ENCODE results near the gene UBQLN3. TPM values are rescaled to one million over a fixed set of nuclear protein-coding genes. Genes with fewer than 3 reads are reported as not detected.

The UBQLN3 gene
- polyA plus RNA-seq, 1 experiment: 0.05 TPM

- DNase-seq (ENCODE audit: low read depth): no peak
- CTCF ChIA-PET: no interaction called here
- H3K4me3 ChIP-seq (ENCODE audit: low read depth, low read length): no peak overlapping the region
- no peak for TF ChIP-seq CTCF (IDR thresholded peaks at IDR 0.05; ENCODE audit: insufficient read depth, low read depth, low read length)
- H3K27me3 ChIP-seq (ENCODE audit: control insufficient read depth, insufficient read depth, low read length): no peaks in the 10 kb centered on the region
- no peaks in the 10 kb centered on the region for H3K36me3 ChIP-seq (ENCODE audit: control insufficient read depth, insufficient read depth, low read length)
- POLR2A ChIA-PET: no interaction called here
Observed at GRCh38 chr11:5522308-5522707, 12.6 kb upstream of the UBQLN3 start.

- Histone ChIP-seq H3K4me3 (ENCODE audit: low read depth, low read length) (no peak overlapping the region), H3K27me3 (ENCODE audit: control insufficient read depth, insufficient read depth, low read length) (no peaks in the 10 kb centered on the region), H3K36me3 (ENCODE audit: control insufficient read depth, insufficient read depth, low read length) (no peaks in the 10 kb centered on the region)
- CTCF ChIA-PET: no interaction called here
- POLR2A ChIA-PET: no interaction called here
- DNase-seq (ENCODE audit: low read depth): no peak
- TF ChIP-seq CTCF (IDR thresholded peaks at IDR 0.05; ENCODE audit: insufficient read depth, low read depth, low read length): no peak
Observed at GRCh38 chr11:5521540-5521939, 11.8 kb upstream of the UBQLN3 start.

GRCh38 chr11:5516599-5516998 lies 6.8 kb upstream of the UBQLN3 start, which contains the start of gene UBQLNL:
Gene UBQLNL, minus strand, starts transcription at chr11:5516699. Its CDS starts 258 bp downstream, at chr11:5516441.
- TF ChIP-seq CTCF (IDR thresholded peaks at IDR 0.05; ENCODE audit: insufficient read depth, low read depth, low read length): no peak
- DNase-seq (ENCODE audit: low read depth): no peak
- ChIA-PET POLR2A (no interaction called here), CTCF (no interaction called here)
- H3K4me3 ChIP-seq (ENCODE audit: low read depth, low read length): no peak within 1 kb of the TSS
- no peaks in the 10 kb centered on the region for H3K36me3 ChIP-seq (ENCODE audit: control insufficient read depth, insufficient read depth, low read length)
- no peaks in the 10 kb centered on the region for H3K27me3 ChIP-seq (ENCODE audit: control insufficient read depth, insufficient read depth, low read length)

- CTCF ChIA-PET: no interaction called here
- POLR2A ChIA-PET: no interaction called here
- Histone ChIP-seq H3K36me3 (ENCODE audit: control insufficient read depth, insufficient read depth, low read length) (no peaks in the 10 kb centered on the region), H3K4me3 (ENCODE audit: low read depth, low read length) (no peak overlapping the region), H3K27me3 (ENCODE audit: control insufficient read depth, insufficient read depth, low read length) (no peaks in the 10 kb centered on the region)
- TF ChIP-seq CTCF (IDR thresholded peaks at IDR 0.05; ENCODE audit: insufficient read depth, low read depth, low read length): no peak
- no peak for DNase-seq (ENCODE audit: low read depth)
Observed at GRCh38 chr11:5514841-5515240, 5.1 kb upstream of the UBQLN3 start.

GRCh38 chr11:5508605-5509004 lies 1.2 kb downstream of the UBQLN3 start:
- Histone ChIP-seq H3K27me3 (ENCODE audit: control insufficient read depth, insufficient read depth, low read length) (no peaks in the 10 kb centered on the region), H3K4me3 (ENCODE audit: low read depth, low read length) (no peak overlapping the region), H3K36me3 (ENCODE audit: control insufficient read depth, insufficient read depth, low read length) (no peaks in the 10 kb centered on the region)
- TF ChIP-seq CTCF (IDR thresholded peaks at IDR 0.05; ENCODE audit: insufficient read depth, low read depth, low read length): no peak
- POLR2A ChIA-PET: no interaction called here
- no peak for DNase-seq (ENCODE audit: low read depth)
- CTCF ChIA-PET: no interaction called here

Data from BJ (cell line).